GM12872 (cell line): Measurements from ENCODE around the gene GADL1.

ENCODE experiments used
- TF ChIP-seq, protein P1 (sequence below): IDR thresholded peaks from 3 replicates; pipeline ENCODE4 v1.5.1; 2011; ENCODE audit warnings: low read depth, mild to moderate bottlenecking, low read length, moderate library complexity; ENCODE audit not compliant: insufficient read depth

Gene GADL1

DNA sequence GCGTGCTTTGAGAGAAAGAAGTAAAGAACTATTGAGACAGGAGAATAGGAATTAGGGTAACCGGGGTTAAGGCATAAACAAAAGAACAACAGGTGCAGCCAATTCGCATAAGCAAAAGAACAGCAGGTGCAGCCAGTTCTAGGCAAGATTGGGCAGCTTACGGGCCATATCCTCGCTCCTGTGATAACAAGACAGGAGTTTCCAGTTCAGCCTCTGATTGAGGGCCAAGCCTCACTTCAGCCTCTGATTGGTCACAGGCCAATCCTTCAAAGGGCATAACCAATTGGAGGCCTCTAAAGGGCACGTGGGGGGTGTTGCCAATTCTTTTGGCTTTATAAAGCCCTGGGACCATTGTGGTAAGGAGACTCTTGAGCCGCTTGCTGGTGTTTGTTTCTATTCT is 143.5 kb downstream of the GADL1 start:
- TF ChIP-seq, protein P1, sequence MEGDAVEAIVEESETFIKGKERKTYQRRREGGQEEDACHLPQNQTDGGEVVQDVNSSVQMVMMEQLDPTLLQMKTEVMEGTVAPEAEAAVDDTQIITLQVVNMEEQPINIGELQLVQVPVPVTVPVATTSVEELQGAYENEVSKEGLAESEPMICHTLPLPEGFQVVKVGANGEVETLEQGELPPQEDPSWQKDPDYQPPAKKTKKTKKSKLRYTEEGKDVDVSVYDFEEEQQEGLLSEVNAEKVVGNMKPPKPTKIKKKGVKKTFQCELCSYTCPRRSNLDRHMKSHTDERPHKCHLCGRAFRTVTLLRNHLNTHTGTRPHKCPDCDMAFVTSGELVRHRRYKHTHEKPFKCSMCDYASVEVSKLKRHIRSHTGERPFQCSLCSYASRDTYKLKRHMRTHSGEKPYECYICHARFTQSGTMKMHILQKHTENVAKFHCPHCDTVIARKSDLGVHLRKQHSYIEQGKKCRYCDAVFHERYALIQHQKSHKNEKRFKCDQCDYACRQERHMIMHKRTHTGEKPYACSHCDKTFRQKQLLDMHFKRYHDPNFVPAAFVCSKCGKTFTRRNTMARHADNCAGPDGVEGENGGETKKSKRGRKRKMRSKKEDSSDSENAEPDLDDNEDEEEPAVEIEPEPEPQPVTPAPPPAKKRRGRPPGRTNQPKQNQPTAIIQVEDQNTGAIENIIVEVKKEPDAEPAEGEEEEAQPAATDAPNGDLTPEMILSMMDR = no peak

DNA sequence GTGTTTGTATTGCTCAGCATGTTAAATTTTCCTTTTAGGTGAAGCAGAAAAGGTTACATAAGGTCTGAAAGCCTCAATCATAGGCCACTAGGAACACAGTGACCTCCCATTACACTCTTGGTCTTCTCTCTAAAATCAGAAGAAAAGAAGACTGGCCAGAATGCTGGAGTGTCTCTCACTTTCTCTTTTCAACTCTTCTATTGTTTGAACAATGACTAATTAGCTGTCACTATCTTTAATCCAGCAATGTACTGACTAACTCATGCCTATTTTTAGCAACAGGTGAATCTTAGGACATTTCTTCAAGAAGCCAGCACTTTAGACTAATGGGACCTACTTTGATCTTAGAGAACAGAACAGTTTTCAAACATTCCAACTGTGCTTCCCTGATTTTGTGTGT is 145.2 kb downstream of the GADL1 start:
- TF ChIP-seq, protein P1 = no peak

DNA sequence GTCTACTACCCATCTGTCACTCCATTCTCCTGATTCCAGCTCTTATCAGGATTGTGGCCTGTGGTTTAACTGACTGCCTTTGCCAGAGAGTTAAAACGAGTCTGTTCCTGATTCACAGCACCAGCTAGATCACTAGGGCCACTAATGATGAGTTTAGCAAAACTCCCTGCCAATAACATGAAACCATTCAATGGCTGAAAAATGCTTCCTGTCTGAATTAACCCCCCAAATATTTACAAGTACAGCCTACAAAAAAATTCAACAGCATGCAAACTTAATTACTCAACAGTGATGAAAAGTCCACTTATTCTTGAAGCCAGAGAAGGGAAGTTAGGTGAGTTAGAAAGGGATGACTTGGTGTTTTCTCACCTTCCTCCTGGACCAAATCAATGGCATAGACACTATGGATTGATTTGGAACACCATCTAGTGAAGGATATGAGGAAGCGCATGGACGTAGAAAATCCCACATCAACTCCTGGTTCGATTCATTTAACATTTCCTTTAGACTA is 146.6 kb downstream of the GADL1 start:
- TF ChIP-seq, protein P1 = no peak

DNA sequence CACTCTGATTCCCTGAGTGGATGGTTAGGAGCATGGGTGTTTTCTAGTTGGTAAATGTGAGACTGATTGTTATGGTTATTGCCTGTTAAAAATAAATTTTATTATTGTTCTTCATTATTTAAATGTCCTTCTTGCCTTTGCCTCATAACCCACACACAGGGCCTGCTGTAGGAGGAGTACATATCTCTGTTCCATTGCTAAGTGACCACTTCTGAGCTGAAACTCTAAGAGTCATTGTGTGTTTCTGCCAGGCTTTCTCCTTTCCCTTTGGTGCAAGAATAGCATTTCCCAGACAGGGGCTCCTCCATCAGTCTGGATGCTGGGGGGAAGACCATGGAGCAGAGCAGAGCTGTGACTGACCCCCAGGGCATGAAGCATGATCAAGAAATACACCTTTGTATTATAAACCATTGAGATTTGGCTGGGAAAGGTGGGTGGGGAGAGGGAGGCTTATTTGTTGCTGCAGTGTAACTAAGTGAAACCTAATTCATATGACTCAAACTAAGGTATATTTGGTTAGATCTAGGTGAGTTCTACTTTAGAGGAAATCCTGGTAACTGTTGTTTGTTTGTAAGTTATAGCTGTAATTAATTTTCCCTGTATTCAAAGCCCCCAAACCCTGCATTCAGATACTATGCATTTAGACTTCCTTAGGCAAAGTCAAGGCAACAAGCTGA is 150.7 kb downstream of the GADL1 start:
- TF ChIP-seq, protein P1 = no peak

DNA sequence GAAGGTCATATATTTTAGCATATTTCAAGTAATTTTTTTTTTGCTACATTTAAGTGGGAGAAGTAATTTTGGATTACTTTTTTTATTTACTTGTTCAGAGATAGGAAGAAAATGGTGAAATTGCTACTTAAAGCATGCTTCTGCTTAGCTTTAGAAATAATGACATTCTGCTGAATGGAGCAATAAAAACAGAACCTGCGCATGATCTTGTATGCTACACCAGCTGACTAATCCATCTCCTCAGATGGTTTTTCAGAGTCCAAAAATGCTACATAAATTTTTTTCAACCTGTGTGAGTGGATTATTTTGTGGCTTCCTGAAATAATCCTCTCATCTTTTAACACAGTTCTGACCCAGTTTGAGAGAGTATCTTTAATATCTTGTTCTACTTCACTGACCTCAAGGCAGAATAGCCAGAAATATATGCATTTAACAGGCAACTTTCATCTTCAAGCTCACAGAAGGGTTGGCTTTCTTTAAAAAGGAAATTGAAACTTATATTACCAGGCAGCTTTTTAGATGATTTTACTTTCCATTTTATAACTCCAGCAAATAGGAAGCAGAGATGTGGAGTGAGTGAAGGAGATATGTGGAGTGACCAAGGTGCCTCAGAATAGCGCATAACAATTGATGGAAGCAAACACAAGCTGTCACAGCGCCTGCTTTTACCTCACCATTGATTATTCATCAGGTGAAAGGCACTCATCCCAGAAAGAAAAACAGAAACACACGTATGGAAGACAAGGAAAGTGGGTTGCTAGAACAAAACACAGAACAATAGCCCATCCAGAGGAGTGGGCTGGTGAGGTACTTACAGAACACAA is 151.5 kb downstream of the GADL1 start:
- TF ChIP-seq, protein P1 = no peak

DNA sequence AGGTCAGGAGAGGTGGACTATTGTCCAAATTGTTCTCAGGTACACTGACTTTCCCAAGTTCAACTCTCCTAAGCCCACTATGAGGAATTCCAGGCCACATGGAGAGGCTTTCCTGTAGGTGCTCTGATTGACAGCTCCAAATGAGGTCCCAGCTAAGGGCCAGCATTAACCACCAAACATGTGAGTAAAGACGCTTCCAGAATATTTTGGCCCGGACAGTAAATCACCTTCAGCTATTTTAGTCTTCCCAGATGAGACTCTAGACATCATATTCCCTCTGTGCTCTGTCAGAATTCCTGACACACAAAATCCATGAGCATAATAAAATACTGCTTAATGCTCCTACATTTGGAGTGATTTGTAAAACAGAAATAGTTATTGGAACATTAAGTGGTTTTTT is 152.6 kb downstream of the GADL1 start:
- TF ChIP-seq, protein P1 = no peak

DNA sequence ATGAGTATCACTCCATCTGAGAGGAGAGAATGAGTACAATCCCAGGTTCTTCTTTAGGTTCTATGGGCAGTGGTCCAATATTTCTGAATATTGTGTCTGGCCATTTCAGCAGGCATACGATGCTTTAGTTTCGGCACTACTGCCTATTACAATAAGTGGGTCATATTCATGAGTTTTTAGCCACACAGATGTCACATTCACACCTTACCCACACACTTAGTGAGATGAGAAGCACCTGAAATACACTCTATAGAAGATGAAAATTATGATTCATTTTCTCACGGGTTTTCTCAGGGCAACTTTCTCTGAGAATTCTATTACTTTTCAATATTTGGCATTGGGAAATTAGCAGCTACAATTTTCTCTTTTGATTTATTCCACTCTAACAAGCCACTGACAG is 155.9 kb downstream of the GADL1 start:
- TF ChIP-seq, protein P1 = no peak
